NK-92 treated with Interleukin-12 subunit alpha and Interleukin-12 subunit beta, amount 100 ng/mL, for 24 hours (cell line): ENCODE data around the gene SELENBP1.

ENCODE experiments used
- DNase-seq: peaks from one replicate; lab custom pipeline; 2025; lab: John Stamatoyannopoulos, UW

Gene SELENBP1

GRCh38 chr1:151343587-151343986, 28.9 kb downstream of the SELENBP1 start:
- no peak for DNase-seq

- DNase-seq = no peak
Measured at GRCh38 chr1:151342569-151342968, 29.9 kb downstream of the SELENBP1 start.

- DNase-seq = no peak
Measured at GRCh38 chr1:151342021-151342420, 30.5 kb downstream of the SELENBP1 start.

- no peak for DNase-seq
Measured at GRCh38 chr1:151340870-151341754, 31.4 kb downstream of the SELENBP1 start.

- no peak for DNase-seq
Measured at GRCh38 chr1:151336556-151336955, 35.9 kb downstream of the SELENBP1 start.

GRCh38 chr1:151334822-151335221, 37.7 kb downstream of the SELENBP1 start:
- DNase-seq = no peak

- no peak for DNase-seq
Measured at GRCh38 chr1:151327903-151328674, 44.4 kb downstream of the SELENBP1 start.

GRCh38 chr1:151327223-151327902, 45.1 kb downstream of the SELENBP1 start, which contains the start of gene PI4KB:
PI4KB (minus strand) TSS chr1:151327416; CDS start chr1:151316481, 10,935 bp downstream.
- peak; percentile 65 for DNase-seq

- peak; percentile 62 for DNase-seq
Measured at GRCh38 chr1:151326619-151327222, 45.8 kb downstream of the SELENBP1 start.

- no peak for DNase-seq
Measured at GRCh38 chr1:151325646-151326429, 46.7 kb downstream of the SELENBP1 start.

GRCh38 chr1:151325231-151325630, 47.3 kb downstream of the SELENBP1 start:
- no peak for DNase-seq

GRCh38 chr1:151324390-151324930, 48.0 kb downstream of the SELENBP1 start:
- no peak for DNase-seq

GRCh38 chr1:151318975-151319374, 53.5 kb downstream of the SELENBP1 start:
- DNase-seq = no peak

- DNase-seq = no peak
Measured at GRCh38 chr1:151315565-151316235, 56.8 kb downstream of the SELENBP1 start.
